EL (cell line): ENCODE results near the gene TDRD10.

Experiments
- DNase-seq: peaks from one replicate; pipeline ENCODE4 v3.0.0-alpha.2; 2016

The TDRD10 gene, protein sequence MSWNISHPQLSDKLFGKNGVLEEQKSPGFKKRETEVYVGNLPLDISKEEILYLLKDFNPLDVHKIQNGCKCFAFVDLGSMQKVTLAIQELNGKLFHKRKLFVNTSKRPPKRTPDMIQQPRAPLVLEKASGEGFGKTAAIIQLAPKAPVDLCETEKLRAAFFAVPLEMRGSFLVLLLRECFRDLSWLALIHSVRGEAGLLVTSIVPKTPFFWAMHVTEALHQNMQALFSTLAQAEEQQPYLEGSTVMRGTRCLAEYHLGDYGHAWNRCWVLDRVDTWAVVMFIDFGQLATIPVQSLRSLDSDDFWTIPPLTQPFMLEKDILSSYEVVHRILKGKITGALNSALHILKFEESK

DNA sequence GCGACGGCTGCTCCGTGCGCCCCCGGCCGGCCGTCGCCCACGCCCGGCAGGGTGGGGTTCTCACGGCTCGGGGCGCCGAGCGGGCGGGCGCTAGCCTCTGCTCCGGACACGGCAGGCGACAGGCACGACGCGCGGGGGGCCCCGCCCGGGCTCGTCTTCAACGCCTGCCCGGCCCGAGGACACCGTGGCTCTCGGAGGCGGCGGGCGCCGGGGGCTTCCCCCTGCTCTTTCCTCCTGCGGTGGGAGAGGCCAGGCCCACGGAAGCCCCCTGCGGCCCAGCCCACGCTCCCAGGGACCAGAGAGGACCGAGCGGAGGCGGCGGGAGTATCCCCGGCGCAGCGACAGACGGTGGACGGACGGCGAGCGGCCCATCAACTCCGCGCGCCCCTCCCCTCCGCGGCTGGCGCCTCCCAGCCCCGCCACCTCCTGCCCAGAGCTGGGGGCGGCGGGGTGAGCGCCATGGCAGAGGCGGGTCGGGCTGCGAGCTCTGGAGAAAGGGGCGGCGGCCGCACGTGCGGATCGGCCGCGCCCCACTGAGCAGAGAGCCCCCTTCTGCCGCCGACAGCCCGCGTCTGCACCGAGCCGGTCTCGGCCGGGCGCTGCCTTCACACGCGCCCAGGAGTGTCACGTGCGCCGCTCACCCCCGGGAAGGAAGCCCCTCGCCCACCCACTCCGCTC is at the start of gene TDRD10, which contains the start of gene SHE:
Gene TDRD10 (plus strand): TSS at position 154 of the 678 bp plus-strand sequence. CDS start 4,685 bp downstream, outside the sequence.
Gene SHE (minus strand): TSS at position 347 of the 678 bp plus-strand sequence. CDS start 386 bp downstream, outside the sequence.
- DNase-seq = no peak

DNA sequence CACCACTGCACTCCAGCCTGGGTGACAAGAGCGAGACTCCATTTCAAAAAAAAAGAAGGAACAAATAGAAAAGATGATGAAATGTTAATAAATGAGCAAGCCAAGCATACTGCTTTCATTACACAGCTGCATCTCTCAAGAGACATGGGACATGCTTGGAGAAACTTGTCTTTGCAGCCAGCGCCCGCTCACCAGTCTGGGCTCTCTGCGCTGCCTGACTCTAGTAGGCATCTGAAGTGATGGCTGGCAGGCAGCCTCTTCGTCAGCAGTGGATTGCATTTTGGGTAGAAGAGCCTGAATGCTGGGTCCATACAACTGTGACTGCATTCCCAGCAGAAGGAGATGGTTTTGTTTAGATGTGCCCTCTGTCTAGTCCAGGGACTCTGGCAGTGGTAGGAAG is 48.9 kb upstream of the TDRD10 start:
- DNase-seq = no peak

DNA sequence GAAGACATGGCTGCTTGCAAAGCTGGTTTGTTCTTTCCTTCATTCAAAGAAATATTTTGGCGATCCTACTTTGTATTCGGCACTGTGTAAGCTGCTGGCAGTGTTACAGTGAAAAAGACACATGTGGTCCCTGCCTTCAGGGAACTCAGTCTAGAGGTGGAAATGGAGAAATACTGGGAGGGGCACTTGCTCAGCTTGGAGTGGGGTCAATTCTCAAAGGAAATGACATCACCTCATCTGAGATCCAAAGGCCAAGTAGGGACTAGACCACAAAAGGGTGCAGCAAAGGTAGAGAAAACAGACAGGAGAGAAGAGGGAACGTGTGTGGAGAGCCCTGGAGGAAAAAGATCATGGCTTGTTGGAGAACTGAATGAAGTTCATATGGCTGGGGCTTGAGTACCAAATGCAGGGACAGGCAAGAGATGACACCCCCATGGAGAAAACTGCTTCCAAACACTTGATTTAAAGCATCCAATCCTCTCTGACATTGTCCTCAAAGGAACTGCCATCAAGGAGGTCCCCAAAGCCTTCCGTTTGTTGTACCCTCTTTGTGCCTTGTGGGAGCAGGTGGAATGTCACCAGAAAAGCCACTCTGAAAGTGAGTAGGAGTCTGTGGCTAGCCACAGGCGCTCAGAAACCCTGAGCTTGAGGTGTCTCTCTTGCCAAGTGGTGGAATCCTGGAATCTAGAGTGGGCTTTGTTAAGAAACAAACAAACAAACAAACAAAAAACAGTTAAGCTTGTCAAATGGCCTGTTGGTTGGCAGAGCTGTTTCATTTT is 48.3 kb upstream of the TDRD10 start:
- DNase-seq = peak; percentile 80

DNA sequence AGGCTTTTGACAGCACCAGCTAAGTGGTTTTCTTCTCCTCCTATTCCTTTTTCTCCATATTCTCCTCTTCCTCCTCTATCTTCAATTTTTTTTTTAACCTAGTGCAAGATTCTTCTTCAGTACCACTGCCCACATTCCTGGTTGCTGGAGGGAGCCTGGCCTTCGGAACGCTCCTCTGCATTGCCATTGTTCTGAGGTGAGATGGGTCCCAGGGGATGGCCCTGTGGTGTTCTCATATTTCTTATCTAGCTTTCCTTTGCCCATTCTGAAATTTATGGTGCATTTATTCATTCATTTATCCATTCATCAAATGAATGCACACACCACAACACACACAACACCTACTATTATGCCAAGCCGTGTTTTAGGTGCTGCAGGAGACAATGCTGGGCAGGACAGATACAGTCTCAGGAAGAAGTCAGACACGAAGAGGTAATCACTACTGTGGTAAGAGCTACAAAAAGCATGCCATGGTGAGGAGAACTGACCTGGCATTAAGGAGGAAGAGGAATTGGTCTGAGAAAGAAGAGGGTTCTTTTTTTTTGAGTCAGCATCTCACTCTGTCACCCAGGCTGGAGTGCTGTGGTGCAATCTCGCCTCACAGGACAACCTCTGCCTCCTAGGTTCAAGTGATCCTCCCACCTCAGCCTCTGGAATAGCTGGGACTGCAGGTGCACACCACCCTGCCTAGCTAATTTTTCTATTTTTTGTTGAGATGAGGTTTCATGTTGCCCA is 47.5 kb upstream of the TDRD10 start:
- DNase-seq = no peak

DNA sequence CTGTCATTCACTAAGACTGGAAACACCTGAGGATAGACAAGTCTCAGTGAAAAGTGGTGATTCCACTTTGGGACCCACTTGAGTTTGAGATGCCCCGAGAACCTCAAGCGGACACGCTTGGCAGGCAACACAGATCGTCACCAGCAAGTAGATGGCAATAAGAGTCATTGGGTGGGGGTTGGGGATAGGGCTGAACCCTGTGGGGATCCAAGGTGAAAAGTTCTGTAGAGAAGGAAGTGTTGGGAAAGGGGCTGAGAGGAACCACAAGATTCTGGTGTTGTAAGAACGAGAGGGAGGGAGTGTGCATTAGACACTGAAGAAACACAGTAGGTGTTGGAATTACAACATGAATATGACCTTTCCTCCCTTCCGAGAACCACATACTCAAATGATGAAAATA is 45.4 kb upstream of the TDRD10 start:
- DNase-seq = no peak

DNA sequence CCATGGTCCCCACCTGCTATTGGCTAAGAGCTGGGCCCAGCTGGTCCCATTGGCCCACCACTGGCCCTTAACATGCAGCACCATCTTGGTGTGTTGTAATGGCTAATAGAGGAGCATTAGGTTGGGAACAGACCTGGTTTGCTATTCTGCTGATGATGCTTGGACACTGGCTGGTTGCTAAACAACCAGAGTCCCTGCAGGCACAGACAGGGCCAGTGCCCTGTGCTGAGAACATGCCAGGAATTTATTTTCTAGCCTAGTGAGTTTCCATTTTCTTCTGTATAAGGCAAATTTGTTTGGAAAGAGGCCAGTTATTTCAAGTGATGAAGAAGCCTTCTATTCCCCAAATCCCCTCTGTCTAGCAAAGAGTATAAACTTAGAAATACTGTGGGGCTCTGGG is 42.9 kb upstream of the TDRD10 start:
- no peak for DNase-seq

DNA sequence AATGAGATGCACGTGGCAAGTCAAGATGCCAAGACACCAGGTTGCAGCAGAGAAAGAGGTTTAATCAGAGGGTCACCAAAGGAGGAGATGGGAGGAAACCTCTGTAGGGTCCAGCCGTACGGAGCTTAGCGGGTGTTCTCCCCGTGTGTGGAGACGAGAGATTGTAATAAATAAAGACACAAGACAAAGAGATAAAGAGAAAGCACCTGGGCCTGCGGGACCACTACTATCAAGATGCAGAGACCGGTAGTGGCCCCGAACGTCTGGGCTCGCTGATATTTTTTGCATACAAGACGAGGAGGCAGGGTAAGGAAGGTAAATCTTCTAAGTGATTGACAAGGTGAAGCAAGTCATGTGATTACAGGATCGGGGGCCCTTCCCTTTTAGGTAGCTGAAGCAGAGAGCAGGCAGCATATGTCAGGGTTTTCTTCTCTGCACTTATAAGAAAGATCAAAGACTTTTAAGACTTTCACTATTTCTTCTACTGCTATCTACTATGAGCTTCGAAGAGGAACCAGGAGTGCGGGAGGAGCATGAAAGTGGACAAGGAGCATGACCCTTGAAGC is 41.2 kb upstream of the TDRD10 start:
- no peak for DNase-seq

DNA sequence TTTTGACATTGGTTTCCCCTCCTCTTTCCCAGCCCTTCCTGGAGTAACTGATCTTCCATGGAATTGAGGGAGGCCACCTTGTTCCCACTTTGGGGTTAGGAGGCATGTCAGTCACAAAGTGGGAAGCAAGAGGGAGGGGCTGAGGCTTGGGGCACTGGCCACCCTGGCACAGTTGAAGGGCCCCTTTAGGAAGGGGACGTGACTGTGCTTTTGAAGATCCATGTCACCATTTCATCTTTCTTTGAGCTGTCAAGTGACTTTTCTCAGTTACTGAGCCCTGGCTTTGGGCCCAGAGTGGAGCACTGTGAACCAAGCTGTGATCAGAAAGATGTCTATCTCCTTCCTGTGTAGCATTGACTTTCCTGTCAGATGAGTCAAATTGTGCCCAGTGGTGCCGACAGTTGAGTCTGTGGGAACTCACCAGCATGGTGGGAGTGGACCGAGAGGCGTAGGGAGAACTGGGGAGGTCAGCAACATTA is 38.5 kb upstream of the TDRD10 start:
- no peak for DNase-seq

DNA sequence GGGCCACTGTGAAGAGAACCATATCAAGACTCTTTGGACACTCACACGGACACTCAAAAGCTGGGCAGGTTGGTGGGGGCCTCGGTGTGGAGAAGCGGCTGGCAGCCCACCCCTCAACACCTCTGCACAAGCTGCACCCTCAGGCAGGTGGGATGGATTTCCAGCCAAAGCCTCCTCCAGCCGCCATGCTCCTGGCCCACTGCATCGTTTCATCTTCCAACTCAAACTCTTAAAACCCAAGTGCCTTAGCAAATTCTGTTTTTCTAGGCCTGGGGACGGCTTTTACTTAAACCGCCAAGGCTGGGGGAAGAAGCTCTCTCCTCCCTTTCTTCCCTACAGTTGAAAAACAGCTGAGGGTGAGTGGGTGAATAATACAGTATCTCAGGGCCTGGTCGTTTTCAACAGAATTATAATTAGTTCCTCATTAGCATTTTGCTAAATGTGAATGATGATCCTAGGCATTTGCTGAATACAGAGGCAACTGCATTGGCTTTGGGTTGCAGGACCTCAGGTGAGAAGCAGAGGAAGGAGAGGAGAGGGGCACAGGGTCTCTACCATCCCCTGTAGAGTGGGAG is 36.3 kb upstream of the TDRD10 start:
- DNase-seq = no peak

DNA sequence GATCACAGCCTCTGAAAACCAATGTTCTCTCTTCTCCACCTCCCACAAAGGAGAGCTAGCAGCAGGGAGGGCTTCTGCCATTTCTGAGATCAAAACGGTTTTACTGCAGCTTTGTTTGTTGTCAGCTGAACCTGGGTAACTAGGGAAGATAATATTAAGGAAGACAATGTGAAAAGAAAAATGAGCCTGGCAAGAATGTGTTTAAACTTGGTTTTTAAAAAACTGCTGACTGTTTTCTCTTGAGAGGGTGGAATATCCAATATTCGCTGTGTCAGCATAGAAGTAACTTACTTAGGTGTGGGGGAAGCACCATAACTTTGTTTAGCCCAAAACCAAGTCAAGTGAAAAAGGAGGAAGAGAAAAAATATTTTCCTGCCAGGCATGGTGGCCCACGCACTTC is 35.8 kb upstream of the TDRD10 start:
- no peak for DNase-seq

DNA sequence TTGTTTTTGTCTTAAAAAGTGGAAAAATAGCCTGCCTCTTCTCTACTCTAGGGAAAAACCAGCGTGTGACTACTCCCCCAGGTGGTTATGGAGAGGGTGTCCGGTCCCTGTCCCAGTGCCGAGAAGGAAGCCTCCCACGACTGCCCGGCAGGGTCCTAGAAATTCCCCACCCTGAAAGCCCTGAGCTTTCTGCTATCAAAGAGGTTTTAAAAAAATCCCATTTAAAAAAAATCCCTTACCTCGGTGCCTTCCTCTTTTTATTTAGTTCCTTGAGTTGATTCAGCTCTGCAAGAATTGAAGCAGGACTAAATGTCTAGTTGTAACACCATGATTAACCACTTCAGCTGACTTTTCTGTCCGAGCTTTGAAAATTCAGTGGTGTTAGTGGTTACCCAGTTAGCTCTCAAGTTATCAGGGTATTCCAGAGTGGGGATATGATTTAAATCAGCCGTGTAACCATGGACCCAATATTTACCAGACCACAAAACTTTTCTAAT is 35.0 kb upstream of the TDRD10 start:
- DNase-seq = no peak

DNA sequence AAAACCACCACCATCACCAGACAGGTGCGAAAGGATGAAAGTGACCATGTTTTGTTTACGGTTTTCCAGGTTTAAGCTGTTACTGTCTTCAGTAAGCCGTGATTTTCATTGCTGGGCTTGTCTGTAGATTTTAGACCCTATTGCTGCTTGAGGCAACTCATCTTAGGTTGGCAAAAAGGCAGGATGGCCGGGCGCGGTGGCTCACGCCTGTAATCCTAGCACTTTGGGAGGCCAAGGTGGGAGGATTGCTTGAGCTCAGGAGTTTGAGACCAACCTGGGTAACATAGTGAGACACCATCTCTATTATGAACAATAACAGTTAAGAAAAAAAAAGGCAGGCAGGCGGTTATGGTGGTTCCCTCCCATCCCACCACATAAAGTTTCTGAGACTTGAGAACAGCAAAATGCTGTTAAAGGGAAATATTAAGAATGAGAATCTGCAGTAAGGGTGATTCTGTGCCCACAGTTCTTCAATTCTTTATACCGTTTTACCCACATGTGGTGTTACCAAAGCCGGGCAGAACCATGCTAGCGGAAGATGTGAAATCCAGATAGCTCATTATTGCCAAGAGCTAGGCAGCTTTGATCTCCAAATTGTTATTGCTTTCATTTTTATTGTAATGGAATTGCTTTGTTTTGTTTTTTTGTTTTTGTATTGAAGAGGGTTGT is 34.5 kb upstream of the TDRD10 start:
- no peak for DNase-seq

DNA sequence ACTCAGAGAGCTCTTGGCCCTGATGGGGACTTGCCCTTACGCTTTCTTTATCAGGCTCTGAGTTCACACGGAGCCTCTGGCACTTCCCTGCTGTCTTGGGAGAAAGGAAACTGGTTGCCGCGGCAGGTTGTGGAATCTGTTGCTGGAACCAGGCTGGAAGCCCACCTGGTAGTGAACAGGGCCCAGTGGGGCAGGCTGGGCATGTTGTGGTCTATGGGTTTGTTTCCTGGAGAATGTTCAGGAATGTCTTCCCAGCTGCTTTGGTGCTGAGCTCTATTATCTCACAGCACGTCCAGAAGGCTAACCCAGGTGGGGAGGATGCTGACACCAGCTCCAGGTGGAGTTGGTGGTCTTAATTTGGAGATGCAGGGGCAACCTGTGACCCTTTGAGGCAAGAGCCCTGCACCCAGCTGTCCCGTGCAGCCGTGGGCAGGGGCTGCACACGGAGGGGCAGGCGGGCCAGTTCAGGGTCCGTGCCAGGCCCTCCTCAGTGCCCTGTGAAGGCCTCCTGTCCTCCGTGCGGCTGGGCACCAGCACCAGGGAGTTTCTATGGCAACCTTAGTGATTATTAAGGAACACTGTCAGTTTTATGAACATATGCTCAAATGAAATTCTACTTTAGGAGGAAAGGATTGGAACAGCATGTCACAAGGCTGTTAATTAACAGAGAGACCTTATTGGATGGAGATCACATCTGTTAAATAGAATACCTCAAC is 33.3 kb upstream of the TDRD10 start:
- no peak for DNase-seq

DNA sequence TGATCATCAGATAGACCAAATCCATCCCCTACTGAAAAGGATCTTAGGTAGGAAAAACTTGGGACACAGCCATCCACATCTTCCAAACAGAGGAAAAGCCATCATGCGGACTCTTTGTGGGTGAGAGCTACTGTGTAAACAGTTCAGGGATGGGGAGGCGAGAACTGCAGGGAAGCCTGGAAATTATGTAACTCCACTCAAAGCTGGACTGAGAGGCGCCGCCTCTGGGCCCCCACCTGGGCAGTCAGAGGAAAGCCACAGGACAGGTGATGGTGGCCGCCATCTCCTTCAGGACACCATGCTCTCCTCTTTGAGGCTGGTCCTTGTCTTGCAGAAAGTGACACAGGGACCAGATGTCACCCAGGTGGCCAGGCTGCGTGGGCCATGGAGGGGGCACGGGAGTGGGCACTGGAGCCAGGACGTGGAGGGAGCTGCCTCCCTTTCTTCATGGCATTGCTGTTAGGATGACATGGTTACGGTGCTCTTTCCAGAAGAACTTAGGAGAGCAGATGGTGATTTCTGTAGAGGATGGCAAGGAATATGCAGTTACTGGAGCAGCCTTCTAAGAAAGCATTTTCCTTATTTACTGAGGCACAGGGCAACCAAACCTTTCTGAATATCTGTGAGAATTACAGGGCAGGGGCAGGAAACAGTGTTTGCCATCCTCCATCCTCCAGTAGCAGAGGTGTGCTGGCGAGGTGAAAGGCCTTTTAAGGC is 32.0 kb upstream of the TDRD10 start:
- no peak for DNase-seq

DNA sequence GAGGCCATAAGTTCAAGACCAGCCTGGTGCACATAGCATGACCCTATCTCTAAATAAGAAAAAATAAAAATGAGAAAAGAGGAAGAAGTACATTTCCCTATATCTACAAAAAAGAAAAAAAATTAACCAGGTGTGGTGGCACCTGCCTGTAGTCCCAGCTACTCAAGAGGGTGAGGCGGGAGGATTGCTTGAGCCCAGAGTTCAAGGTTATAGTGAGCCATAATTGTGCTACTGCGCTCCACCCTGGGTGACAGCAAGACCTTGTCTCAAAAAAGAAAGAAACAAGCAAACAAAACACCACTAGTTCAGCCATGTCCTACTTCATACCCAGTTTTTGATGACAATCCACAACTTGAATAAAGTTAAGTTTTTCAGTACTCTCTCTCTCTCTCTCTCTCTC is 30.7 kb upstream of the TDRD10 start:
- no peak for DNase-seq

DNA sequence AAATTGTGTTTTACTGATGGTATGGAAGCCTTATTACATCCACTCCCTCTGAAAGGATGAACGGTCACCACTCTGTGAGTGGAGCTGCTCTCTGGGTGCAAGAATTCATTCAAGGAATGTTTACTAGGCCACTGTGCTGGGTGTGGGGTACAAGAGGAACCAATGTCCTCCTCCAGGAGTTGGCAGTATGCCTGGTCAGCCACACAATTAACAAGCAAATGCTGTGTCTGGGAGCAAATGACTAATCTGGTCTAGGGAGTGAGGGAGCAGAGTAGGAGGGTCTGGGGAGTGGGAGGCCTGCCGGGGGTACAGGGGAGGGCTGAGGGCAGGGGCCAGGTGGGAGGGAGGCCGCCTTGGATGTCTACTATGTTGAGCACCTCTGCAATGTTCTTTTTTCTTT is 27.2 kb upstream of the TDRD10 start:
- DNase-seq = peak; percentile 88

DNA sequence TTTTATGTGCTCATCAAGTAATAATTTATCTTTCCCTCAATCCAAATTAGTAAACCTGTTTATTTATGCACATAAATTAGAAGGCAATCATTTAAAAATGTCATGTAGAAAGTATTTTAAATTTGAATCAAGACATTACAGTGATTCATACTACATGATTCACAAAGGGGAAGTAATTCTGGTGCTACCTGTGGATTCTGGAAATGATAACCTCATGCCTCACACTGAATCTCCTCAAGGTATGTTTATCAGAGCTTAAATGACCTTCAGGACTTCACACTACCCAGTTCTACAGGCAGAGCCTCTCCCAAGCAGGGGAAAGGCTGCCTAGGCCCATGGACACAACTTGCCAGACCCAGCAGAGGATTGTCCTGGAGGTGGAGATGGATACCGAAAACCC is 25.2 kb upstream of the TDRD10 start:
- DNase-seq = no peak

DNA sequence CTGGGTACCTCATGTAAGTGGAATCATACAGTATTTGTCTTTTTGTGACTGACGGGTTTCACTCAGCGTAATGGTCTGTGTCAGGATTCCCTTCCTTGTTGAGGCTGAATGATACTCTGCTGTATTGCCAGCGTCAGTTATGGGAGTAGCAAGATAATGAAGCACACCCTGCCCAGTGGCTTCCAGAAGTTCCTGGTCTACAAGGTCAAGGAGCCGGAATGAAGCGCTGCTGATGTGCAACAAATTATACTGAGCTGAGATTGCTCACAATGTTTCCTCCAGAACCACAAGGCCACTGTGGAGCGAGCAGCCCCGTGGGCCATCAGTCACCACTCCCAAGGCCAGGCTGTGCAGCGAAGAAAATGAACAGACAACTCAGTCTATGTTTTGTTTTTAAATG is 24.0 kb upstream of the TDRD10 start:
- no peak for DNase-seq

DNA sequence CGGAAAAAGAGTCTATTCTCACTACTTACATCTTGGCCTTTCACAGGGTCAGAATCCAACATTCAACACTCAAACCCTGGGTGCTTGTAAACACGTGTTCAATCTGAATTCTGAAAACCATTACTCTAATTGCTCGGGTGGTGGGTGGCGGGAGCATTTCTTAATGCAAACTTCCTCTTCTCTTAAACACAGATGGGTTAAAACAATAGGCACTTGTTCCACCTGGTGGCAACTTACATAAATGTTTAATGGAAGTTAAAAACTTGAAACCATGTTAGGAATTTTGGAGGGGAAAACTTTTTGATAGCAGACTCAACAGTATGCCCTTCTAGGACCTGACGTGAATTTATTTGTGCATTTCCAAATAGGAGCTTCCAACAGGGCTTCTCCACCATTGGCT is 23.4 kb upstream of the TDRD10 start:
- DNase-seq = peak; percentile 10
